Nephron progenitor cell (in vitro differentiated cells): ENCODE results near the gene ZMYND19.
"Not testable (repeated sequence)": the region's sequence is repeated elsewhere in the genome, so short reads cannot be mapped to it uniquely, and the experiment has no call there.

ENCODE experiments used
- DNase-seq: peaks from one replicate; pipeline ENCODE4 v3.0.0; 2021
- H3K27ac Mint-ChIP-seq: 2 replicates; pipeline ENCODE4 v1.8.0; 2021; ENCODE audit warnings: mild to moderate bottlenecking, moderate library complexity, mixed read lengths
- H3K27me3 Mint-ChIP-seq: 2 replicates; pipeline ENCODE4 v1.8.0; 2021; ENCODE audit warnings: mild to moderate bottlenecking, low read depth, mixed read lengths; ENCODE audit not compliant: poor library complexity
- H3K36me3 Mint-ChIP-seq: 2 replicates; pipeline ENCODE4 v1.8.0; 2021; ENCODE audit warnings: low read depth, mixed read lengths
- H3K4me1 Mint-ChIP-seq: 2 replicates; pipeline ENCODE4 v1.8.0; 2021; ENCODE audit warnings: mixed read lengths
- H3K4me3 Mint-ChIP-seq: 2 replicates; pipeline ENCODE4 v1.8.0; 2021; ENCODE audit warnings: mild to moderate bottlenecking, moderate library complexity, mixed read lengths
- H3K9me3 Mint-ChIP-seq: 2 replicates; pipeline ENCODE4 v1.8.0; 2021; ENCODE audit warnings: mild to moderate bottlenecking, moderate library complexity, mixed read lengths
- TF ChIP-seq, protein P1 (sequence below): fragments of 200-600 bp; sonication (generic); IDR thresholded peaks from 2 replicates; pipeline ENCODE4 v1.5.0; 2021; ENCODE audit warnings: antibody characterized with exemption

ZMYND19 gene

DNA sequence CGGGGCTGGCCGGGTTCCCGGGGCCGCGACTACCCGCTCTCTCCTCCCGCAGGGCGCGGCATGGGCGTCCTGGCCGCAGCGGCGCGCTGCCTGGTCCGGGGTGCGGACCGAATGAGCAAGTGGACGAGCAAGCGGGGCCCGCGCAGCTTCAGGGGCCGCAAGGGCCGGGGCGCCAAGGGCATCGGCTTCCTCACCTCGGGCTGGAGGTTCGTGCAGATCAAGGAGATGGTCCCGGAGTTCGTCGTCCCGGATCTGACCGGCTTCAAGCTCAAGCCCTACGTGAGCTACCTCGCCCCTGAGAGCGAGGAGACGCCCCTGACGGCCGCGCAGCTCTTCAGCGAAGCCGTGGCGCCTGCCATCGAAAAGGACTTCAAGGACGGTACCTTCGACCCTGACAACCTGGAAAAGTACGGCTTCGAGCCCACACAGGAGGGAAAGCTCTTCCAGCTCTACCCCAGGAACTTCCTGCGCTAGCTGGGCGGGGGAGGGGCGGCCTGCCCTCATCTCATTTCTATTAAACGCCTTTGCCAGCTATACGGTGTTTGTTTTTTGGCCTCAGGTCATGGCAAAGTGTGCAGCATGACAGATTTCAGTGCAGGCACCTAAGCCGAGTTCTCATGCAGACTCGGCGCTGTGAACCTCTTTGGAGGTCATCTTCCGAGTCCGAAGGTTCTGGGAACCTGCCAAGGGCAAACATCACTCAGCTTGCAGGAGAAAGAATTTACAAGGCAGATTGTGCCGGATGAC lies 38.1 kb downstream of the ZMYND19 start:
- Mint-ChIP-seq H3K27me3 (peaks cover 6% of the 10 kb centered on the region), H3K4me1 (peaks cover 25% of the 10 kb centered on the region), H3K4me3 (peak overlapping the region; percentile 86), H3K36me3 (peaks cover 36% of the 10 kb centered on the region), H3K27ac (no peak overlapping the region), H3K9me3 (peaks cover 9% of the 10 kb centered on the region)
- TF ChIP-seq, protein P1, sequence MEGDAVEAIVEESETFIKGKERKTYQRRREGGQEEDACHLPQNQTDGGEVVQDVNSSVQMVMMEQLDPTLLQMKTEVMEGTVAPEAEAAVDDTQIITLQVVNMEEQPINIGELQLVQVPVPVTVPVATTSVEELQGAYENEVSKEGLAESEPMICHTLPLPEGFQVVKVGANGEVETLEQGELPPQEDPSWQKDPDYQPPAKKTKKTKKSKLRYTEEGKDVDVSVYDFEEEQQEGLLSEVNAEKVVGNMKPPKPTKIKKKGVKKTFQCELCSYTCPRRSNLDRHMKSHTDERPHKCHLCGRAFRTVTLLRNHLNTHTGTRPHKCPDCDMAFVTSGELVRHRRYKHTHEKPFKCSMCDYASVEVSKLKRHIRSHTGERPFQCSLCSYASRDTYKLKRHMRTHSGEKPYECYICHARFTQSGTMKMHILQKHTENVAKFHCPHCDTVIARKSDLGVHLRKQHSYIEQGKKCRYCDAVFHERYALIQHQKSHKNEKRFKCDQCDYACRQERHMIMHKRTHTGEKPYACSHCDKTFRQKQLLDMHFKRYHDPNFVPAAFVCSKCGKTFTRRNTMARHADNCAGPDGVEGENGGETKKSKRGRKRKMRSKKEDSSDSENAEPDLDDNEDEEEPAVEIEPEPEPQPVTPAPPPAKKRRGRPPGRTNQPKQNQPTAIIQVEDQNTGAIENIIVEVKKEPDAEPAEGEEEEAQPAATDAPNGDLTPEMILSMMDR: no peak
- no peak for DNase-seq

DNA sequence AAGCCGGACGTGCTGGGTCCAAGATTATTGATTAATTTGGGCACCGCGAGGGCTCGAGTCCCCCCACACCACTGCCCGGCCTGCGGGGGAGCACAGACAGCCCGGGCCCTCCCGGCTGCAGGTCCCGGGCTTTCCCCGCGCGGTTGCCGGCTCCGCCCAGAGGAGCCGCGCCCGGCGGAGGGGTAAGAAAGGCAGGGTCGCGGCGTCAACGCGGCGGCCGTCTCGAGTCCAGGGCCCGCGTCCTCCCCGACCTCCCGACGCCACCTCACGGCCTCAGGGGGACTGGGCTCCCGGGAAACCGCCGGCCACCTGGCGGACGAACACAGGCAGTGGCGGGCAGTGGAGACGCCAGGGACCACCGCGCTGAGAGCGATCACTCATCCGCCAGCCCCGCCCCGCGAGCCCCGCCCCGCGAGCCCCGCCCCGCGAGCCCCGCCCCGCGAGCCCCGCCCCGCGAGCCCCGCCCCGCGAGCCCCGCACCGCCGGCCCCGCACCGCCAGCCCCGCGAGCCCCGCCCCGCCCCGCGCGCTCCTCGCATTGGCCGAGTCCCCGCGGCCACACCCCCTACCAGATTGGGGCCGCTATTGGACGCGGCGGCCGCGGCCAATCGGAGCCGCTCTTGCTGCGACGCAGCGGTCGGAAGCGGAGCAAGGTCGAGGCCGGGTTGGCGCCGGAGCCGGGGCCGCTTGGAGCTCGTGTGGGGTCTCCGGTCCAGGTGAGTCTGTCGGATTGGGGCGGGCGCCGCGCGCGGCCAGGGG lies 38.9 kb downstream of the ZMYND19 start, which contains the start of gene MRPL41:
MRPL41 (plus strand) TSS at position 616 of the 758 bp plus-strand sequence. CDS start 203 bp downstream, outside the sequence.
- peak within 1 kb of the TSS; percentile 86 for H3K4me3 Mint-ChIP-seq
- H3K36me3 Mint-ChIP-seq: peaks cover 38% of the 10 kb centered on the region
- peaks cover 6% of the 10 kb centered on the region for H3K27me3 Mint-ChIP-seq
- peaks cover 25% of the 10 kb centered on the region for H3K4me1 Mint-ChIP-seq
- TF ChIP-seq, protein P1: peak; percentile 50
- DNase-seq: peak; percentile 95
- peaks cover 16% of the 10 kb centered on the region for H3K9me3 Mint-ChIP-seq
- H3K27ac Mint-ChIP-seq: no peak within 1 kb of the TSS

DNA sequence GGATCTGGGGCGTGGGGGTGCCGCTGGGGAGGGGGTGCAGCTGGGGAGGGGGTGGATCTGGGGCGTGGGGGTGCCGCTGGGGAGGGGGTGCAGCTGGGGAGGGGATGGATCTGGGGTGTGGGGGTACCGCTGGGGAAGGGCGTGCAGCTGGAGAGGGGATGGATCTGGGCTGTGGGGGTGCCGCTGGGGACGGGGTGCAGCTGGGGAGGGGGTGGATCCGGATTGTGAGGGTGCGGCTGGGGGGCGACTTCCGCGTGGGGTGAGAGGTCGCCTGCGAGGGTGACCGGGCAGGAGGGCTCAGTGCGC lies 39.4 kb downstream of the ZMYND19 start:
- Mint-ChIP-seq H3K36me3 (peaks cover 38% of the 10 kb centered on the region), H3K9me3 (peaks cover 22% of the 10 kb centered on the region), H3K4me1 (peaks cover 25% of the 10 kb centered on the region), H3K4me3 (peak overlapping the region; percentile 62)
- DNase-seq, H3K27me3 Mint-ChIP-seq, H3K27ac Mint-ChIP-seq: not testable (repeated sequence)

DNA sequence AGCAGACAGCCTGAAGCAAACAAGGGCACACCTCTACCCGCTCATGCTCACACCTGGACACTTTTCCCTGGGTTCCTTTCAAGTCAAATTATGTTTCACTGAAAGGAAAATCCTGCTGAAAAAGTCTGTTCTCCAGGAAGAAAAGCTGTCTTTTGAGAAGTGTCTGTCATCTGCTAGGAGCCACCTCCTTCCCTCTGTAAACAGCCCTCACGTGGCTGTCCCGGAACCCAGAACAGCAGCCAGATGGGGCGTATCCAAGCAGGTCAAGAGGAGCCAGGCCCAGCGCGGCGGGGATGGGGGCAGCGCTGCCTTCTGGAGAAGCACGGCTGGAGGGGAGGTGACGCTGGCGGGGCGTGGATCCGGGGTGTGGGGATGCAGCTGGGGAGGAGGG lies 40.1 kb downstream of the ZMYND19 start, which contains the start of gene PNPLA7:
PNPLA7 (minus strand) TSS at position 172 of the 391 bp plus-strand sequence. CDS start 205 bp downstream, outside the sequence.
- H3K36me3 Mint-ChIP-seq: peaks cover 33% of the 10 kb centered on the region
- DNase-seq: peak; percentile 74
- peak within 1 kb of the TSS; percentile 54 for H3K27ac Mint-ChIP-seq
- H3K27me3 Mint-ChIP-seq: peaks cover 4% of the 10 kb centered on the region
- TF ChIP-seq, protein P1: no peak
- H3K9me3 Mint-ChIP-seq: peaks cover 26% of the 10 kb centered on the region
- H3K4me3 Mint-ChIP-seq: peak within 1 kb of the TSS; percentile 82
- H3K4me1 Mint-ChIP-seq: peaks cover 25% of the 10 kb centered on the region

DNA sequence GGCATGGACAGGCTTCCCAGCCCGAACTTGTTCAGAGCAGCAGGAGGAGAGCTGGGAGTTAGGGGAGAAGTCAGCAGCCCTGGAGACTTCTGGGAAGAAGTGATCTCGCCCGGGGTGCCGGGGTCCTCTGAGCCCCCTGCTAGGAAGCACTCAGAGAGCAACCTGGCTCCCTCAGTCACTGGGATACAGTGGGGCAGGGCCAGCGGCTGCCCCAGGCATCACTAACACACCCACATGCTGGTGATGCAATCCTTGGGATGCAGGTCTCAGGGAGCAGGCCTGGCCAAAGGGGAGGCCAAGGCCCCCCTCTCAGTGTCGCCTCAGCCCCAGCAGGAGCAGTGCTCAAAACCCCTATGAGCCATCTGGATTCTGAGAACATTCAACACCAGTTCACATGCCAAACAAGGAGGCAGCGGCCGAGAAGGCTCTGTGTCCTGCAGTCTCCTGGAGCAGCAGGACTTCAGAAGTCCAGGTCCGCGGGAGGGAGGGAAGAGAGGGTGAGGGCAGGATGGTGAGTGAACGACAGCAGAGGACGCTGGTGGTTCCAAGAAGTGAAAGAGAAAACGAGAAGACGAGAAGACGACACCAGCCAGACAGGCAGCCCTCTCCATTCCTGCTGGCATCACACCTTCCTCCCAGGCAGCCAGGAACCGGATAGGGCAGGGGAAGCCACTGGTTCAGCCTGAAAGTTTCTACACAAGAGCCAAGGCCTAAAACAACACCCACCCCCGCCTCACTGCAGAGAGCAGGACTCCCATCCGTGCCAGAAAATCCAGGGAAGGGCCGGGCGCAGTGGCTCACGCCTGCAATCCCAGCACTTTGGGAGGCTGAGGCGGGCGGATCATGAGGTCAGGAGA lies 42.4 kb downstream of the ZMYND19 start:
- TF ChIP-seq, protein P1: no peak
- peaks cover 32% of the 10 kb centered on the region for H3K4me1 Mint-ChIP-seq
- H3K9me3 Mint-ChIP-seq: peaks cover 26% of the 10 kb centered on the region
- no peak overlapping the region for H3K27ac Mint-ChIP-seq
- DNase-seq: no peak
- peak overlapping the region; percentile 8 for H3K4me3 Mint-ChIP-seq
- H3K27me3 Mint-ChIP-seq: peaks cover 4% of the 10 kb centered on the region
- H3K36me3 Mint-ChIP-seq: peaks cover 21% of the 10 kb centered on the region

DNA sequence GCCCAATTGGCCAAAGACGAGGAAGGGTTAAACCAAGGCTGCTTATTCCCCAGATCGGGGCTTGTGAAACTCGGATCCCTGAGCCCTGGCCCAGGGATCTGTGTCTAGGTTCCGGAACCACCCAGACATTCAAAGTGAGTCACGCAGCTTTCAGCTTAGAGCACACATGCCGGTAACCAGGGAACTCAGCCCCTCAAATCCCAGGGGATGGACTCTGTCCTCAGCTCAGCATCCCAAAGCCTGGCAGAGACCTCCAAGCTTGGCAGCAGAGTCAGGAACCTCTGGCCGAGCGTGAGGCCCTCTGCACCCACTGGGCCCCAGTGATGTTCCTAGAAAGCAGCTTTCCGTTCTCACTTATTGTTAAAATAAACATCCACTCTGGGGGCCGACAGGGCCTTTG lies 45.2 kb downstream of the ZMYND19 start:
- Mint-ChIP-seq H3K36me3 (peaks cover 17% of the 10 kb centered on the region), H3K4me1 (peaks cover 41% of the 10 kb centered on the region), H3K27ac (no peak overlapping the region), H3K9me3 (peaks cover 26% of the 10 kb centered on the region), H3K4me3 (no peak overlapping the region), H3K27me3 (peaks cover 9% of the 10 kb centered on the region)
- TF ChIP-seq, protein P1: no peak
- no peak for DNase-seq
